SK-N-SH treated with all-trans-retinoic acid at 6 μM for 48 hours (cell line): ENCODE data around the gene ZFYVE21.

Source experiments
- ATAC-seq: fragments of 200-7000 bp; cut with Tn5 transposase; 3 replicates; pipeline ENCODE4 v1.9.1; 2020; ENCODE audit warnings: mild to moderate bottlenecking, moderate library complexity
- ARNTL ChIP-seq: fragments of 450-650 bp; formaldehyde crosslinking; IDR thresholded peaks from 2 replicates; pipeline ENCODE4 v1.5.0; 2020; ENCODE audit warnings: low read depth, mild to moderate bottlenecking, moderate library complexity, borderline replicate concordance
- BACH2 ChIP-seq: fragments of 250-450 bp; sonication (Bioruptor Pico); IDR thresholded peaks from 2 replicates; pipeline ENCODE4 v1.9.0; 2021; ENCODE audit warnings: mild to moderate bottlenecking, borderline replicate concordance
- CSDC2 ChIP-seq: fragments of 250-450 bp; sonication (Bioruptor Pico); IDR thresholded peaks from 2 replicates; pipeline ENCODE4 v1.5.0; 2020; ENCODE audit warnings: mild to moderate bottlenecking, moderate library complexity
- GLIS3 ChIP-seq: fragments of 250-450 bp; sonication (Bioruptor Pico); IDR thresholded peaks from 2 replicates; pipeline ENCODE4 v1.5.0; 2020; ENCODE audit warnings: mild to moderate bottlenecking, moderate library complexity
- ISL1 ChIP-seq: fragments of 250-450 bp; sonication (Bioruptor Pico); IDR thresholded peaks from 2 replicates; pipeline ENCODE4 v2.1.2; 2022; ENCODE audit warnings: mild to moderate bottlenecking, moderate library complexity
- OSR1 ChIP-seq: fragments of 250-450 bp; sonication (Bioruptor Pico); IDR thresholded peaks from 2 replicates; pipeline ENCODE4 v1.8.0; 2022; ENCODE audit warnings: moderate library complexity, mild to moderate bottlenecking, inconsistent platforms
- RARB ChIP-seq: fragments of 250-450 bp; sonication (Bioruptor Pico); IDR thresholded peaks from 2 replicates; pipeline ENCODE4 v1.8.0; 2021; ENCODE audit warnings: mild to moderate bottlenecking, moderate library complexity
- SNAI2 ChIP-seq: fragments of 250-450 bp; sonication (Bioruptor Pico); IDR thresholded peaks from 2 replicates; pipeline ENCODE4 v1.5.0; 2020; ENCODE audit warnings: mild to moderate bottlenecking, moderate library complexity
- TOX ChIP-seq: fragments of 250-450 bp; sonication (Bioruptor Pico); IDR thresholded peaks from 2 replicates; pipeline ENCODE4 v1.8.0; 2021; ENCODE audit warnings: mild to moderate bottlenecking, moderate library complexity, borderline replicate concordance
- ZC3H10 ChIP-seq: fragments of 250-450 bp; sonication (Bioruptor Pico); IDR thresholded peaks from 2 replicates; pipeline ENCODE4 v1.5.1; 2021; ENCODE audit warnings: mild to moderate bottlenecking, moderate library complexity
- ZFP3 ChIP-seq: fragments of 250-450 bp; sonication (Bioruptor Pico); IDR thresholded peaks from 2 replicates; pipeline ENCODE4 v1.5.0; 2020; ENCODE audit warnings: mild to moderate bottlenecking, moderate library complexity
- ZNF565 ChIP-seq: fragments of 450-650 bp; formaldehyde crosslinking; conservative IDR thresholded peaks from 2 replicates; pipeline ENCODE4 v1.5.0; 2020; ENCODE audit warnings: low read depth, mild to moderate bottlenecking, moderate library complexity
- ZNF8 ChIP-seq: fragments of 450-650 bp; formaldehyde crosslinking; IDR thresholded peaks from 2 replicates; pipeline ENCODE4 v1.5.0; 2020; ENCODE audit warnings: mild to moderate bottlenecking, moderate library complexity
- TF ChIP-seq, protein P1 (sequence below): fragments of 250-450 bp; sonication (Bioruptor Pico); IDR thresholded peaks from 2 replicates; pipeline ENCODE4 v1.5.1; 2020; ENCODE audit warnings: low read depth, mild to moderate bottlenecking, moderate library complexity
- TF ChIP-seq, protein P2 (sequence below): fragments of 250-450 bp; sonication (Bioruptor Pico); IDR thresholded peaks from 2 replicates; pipeline ENCODE4 v1.5.1; 2021; ENCODE audit warnings: mild to moderate bottlenecking, moderate library complexity
- TF ChIP-seq, protein P3 (sequence below): fragments of 250-450 bp; sonication (Bioruptor Pico); IDR thresholded peaks from 2 replicates; pipeline ENCODE4 v1.8.0; 2021; ENCODE audit warnings: low read depth, mild to moderate bottlenecking, moderate library complexity, borderline replicate concordance
- TF ChIP-seq, protein P4 (sequence below): fragments of 250-450 bp; sonication (Bioruptor Pico); IDR thresholded peaks from 2 replicates; pipeline ENCODE4 v1.5.0; 2020; ENCODE audit warnings: mild to moderate bottlenecking, moderate library complexity
- TF ChIP-seq, protein P5 (sequence below): fragments of 250-450 bp; sonication (Bioruptor Pico); IDR thresholded peaks from 2 replicates; pipeline ENCODE4 v1.8.0; 2020; ENCODE audit warnings: mild to moderate bottlenecking, moderate library complexity, borderline replicate concordance

ZFYVE21 gene

DNA sequence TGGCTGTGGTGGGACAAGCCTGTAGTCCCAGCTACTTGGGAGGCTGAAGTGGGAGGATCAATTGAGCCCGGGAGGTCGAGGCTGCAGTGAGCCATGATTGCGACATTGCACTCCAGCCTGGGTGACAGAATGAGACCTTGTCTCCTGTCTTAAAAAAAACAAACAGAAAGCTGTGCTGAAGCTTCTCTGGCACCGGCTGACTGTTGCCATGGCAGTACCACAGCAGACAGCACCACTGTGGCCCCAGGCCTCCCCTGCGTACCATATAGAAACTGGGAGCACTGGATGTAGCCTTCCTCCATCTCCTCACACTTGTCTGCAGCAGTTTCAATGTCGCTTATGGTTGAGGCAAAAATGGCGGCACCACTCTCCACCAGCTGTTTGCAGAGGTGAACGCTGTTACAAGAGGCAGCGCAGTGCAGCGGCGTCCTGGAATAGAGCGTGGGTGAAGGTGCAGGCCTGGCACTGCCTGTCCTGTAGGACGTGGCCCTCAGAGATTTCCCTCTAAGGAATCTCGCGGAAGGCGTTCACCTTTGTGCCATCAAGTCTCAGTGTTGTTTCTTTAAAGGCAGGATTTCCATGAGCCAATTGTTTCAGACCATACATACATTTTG is 21.9 kb downstream of the ZFYVE21 start (continued):
- TF ChIP-seq, protein P1, sequence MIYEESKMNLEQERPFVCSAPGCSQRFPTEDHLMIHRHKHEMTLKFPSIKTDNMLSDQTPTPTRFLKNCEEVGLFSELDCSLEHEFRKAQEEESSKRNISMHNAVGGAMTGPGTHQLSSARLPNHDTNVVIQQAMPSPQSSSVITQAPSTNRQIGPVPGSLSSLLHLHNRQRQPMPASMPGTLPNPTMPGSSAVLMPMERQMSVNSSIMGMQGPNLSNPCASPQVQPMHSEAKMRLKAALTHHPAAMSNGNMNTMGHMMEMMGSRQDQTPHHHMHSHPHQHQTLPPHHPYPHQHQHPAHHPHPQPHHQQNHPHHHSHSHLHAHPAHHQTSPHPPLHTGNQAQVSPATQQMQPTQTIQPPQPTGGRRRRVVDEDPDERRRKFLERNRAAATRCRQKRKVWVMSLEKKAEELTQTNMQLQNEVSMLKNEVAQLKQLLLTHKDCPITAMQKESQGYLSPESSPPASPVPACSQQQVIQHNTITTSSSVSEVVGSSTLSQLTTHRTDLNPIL (CRISPR knock-in tag): no peak
- TF ChIP-seq BACH2 (no peak), ARNTL (CRISPR knock-in tag) (no peak)

DNA sequence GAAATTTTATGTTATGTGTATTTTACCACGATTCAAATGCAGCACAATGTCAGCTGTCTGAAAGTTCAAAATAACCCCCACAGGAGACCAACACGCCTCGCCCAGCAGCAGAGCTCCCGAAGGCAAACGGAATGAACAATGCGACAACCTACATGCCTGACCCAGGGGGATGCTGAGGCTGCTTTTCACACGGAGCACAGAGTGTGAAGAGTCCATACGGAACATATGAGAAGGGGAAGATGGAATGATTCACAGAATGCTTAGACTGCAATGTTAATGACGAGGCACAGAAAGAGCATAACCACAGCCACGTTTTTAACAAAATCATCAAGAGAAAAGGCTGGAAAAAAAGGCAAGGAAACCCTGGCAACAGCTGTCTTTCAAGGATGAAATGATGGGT is 22.6 kb downstream of the ZFYVE21 start:
- ATAC-seq: no peak

DNA sequence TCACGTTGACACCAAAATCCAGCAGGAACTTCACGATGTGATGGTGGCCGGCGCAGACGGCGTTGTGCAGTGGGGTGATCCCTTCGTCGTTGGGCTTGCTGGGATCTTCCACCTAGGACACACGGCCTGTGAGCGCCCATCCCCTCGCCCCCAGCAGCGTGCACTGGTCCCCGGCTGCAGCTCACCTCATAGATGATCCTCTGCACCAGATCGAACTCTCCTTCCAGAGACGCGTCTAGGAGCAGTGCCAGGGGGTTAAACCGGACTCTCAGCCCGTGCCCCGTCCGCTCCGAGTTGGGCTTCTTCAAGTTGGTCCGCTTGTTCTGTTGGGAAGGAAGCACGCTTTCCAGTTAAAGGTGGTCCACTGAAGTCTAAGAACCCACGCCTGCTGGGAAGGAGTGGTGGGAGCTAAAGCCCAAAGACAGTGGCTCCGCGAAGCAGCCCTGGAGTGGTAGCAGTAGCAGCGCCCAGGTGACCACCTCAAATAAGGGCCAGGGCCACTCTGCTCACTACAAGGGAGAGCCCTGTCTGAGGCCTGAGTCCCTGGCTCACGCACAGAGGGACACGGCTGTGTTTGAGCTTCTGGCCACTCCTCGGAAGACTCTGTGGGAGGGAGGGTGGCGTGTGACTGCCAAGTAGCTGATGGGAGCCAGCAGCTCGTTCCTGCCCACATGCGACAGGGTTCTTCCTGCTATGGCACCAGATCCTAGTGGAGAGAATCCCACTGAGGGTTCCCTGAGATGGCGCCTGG is 23.3 kb downstream of the ZFYVE21 start:
- no peak for ATAC-seq
- TF ChIP-seq TOX (no peak), BACH2 (no peak), SNAI2 (CRISPR knock-in tag) (no peak), ZFP3 (no peak), ZNF565 (CRISPR knock-in tag) (no peak), OSR1 (CRISPR knock-in tag) (no peak), ISL1 (CRISPR knock-in tag) (no peak), ZNF8 (no peak)
- TF ChIP-seq, protein P2, sequence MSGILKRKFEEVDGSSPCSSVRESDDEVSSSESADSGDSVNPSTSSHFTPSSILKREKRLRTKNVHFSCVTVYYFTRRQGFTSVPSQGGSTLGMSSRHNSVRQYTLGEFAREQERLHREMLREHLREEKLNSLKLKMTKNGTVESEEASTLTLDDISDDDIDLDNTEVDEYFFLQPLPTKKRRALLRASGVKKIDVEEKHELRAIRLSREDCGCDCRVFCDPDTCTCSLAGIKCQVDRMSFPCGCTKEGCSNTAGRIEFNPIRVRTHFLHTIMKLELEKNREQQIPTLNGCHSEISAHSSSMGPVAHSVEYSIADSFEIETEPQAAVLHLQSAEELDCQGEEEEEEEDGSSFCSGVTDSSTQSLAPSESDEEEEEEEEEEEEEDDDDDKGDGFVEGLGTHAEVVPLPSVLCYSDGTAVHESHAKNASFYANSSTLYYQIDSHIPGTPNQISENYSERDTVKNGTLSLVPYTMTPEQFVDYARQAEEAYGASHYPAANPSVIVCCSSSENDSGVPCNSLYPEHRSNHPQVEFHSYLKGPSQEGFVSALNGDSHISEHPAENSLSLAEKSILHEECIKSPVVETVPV (CRISPR knock-in tag): no peak
- TF ChIP-seq, all 23 proteins: peak for 0

More for the DNA sequence above, 22.6 kb downstream of the ZFYVE21 start:
- no peak for TF ChIP-seq TOX
- no peak for TF ChIP-seq ZFP3
- TF ChIP-seq, protein P3, sequence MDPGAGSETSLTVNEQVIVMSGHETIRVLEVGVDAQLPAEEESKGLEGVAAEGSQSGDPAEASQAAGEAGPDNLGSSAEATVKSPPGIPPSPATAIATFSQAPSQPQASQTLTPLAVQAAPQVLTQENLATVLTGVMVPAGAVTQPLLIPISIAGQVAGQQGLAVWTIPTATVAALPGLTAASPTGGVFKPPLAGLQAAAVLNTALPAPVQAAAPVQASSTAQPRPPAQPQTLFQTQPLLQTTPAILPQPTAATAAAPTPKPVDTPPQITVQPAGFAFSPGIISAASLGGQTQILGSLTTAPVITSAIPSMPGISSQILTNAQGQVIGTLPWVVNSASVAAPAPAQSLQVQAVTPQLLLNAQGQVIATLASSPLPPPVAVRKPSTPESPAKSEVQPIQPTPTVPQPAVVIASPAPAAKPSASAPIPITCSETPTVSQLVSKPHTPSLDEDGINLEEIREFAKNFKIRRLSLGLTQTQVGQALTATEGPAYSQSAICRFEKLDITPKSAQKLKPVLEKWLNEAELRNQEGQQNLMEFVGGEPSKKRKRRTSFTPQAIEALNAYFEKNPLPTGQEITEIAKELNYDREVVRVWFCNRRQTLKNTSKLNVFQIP: no peak
- TF ChIP-seq, protein P4, sequence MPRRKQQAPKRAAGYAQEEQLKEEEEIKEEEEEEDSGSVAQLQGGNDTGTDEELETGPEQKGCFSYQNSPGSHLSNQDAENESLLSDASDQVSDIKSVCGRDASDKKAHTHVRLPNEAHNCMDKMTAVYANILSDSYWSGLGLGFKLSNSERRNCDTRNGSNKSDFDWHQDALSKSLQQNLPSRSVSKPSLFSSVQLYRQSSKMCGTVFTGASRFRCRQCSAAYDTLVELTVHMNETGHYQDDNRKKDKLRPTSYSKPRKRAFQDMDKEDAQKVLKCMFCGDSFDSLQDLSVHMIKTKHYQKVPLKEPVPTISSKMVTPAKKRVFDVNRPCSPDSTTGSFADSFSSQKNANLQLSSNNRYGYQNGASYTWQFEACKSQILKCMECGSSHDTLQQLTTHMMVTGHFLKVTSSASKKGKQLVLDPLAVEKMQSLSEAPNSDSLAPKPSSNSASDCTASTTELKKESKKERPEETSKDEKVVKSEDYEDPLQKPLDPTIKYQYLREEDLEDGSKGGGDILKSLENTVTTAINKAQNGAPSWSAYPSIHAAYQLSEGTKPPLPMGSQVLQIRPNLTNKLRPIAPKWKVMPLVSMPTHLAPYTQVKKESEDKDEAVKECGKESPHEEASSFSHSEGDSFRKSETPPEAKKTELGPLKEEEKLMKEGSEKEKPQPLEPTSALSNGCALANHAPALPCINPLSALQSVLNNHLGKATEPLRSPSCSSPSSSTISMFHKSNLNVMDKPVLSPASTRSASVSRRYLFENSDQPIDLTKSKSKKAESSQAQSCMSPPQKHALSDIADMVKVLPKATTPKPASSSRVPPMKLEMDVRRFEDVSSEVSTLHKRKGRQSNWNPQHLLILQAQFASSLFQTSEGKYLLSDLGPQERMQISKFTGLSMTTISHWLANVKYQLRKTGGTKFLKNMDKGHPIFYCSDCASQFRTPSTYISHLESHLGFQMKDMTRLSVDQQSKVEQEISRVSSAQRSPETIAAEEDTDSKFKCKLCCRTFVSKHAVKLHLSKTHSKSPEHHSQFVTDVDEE (CRISPR knock-in tag): no peak
- no peak for TF ChIP-seq CSDC2 (CRISPR knock-in tag)
- TF ChIP-seq, protein P1 (CRISPR knock-in tag): no peak
- no peak for TF ChIP-seq ZNF565 (CRISPR knock-in tag)
- TF ChIP-seq GLIS3: no peak
- TF ChIP-seq ZC3H10: no peak
- TF ChIP-seq, protein P5, sequence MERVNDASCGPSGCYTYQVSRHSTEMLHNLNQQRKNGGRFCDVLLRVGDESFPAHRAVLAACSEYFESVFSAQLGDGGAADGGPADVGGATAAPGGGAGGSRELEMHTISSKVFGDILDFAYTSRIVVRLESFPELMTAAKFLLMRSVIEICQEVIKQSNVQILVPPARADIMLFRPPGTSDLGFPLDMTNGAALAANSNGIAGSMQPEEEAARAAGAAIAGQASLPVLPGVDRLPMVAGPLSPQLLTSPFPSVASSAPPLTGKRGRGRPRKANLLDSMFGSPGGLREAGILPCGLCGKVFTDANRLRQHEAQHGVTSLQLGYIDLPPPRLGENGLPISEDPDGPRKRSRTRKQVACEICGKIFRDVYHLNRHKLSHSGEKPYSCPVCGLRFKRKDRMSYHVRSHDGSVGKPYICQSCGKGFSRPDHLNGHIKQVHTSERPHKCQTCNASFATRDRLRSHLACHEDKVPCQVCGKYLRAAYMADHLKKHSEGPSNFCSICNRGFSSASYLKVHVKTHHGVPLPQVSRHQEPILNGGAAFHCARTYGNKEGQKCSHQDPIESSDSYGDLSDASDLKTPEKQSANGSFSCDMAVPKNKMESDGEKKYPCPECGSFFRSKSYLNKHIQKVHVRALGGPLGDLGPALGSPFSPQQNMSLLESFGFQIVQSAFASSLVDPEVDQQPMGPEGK: no peak
- TF ChIP-seq RARB (CRISPR knock-in tag): no peak
- TF ChIP-seq, protein P2 (CRISPR knock-in tag): no peak
- no peak for TF ChIP-seq OSR1 (CRISPR knock-in tag)
